Activated naive CD8-positive, alpha-beta T cell treated with anti-CD3 and anti-CD28 coated beads, Interleukin-2, amount 10 ng/mL, durations not matched to agents 7 days and 5 days (primary cell): Measurements from ENCODE around the gene ABHD6. TPM values are rescaled to one million over a fixed set of nuclear protein-coding genes. Genes with fewer than 3 reads are reported as not detected.
"Not testable (repeated sequence)": the region's sequence is repeated elsewhere in the genome, so short reads cannot be mapped to it uniquely, and the experiment has no call there.

Experiments
- ATAC-seq: fragments of 150-1000 bp; cut with Tn5 transposase; one replicate; pipeline ENCODE4 v1.10.0; 2021; ENCODE audit warnings: low read depth, moderate library complexity
- POLR2A ChIA-PET: fragments of 350-600 bp; sonication (Branson Sonifier 250); formaldehyde crosslinking; loops from one replicate; lab custom pipeline; 2021; ENCODE audit warnings: antibody characterized with exemption; lab: Charles Lee
- DNase-seq: peaks from one replicate; pipeline ENCODE4 v3.0.0; 2021
- H3K27ac Mint-ChIP-seq: one replicate; pipeline ENCODE4 v1.8.0; 2022; ENCODE audit warnings: mild to moderate bottlenecking, mixed read lengths
- H3K27me3 Mint-ChIP-seq: one replicate; pipeline ENCODE4 v1.8.0; 2022; ENCODE audit warnings: mild to moderate bottlenecking, moderate library complexity, mixed read lengths
- H3K36me3 Mint-ChIP-seq: one replicate; pipeline ENCODE4 v1.8.0; 2021; ENCODE audit warnings: mild to moderate bottlenecking, mixed read lengths
- H3K4me1 Mint-ChIP-seq: one replicate; pipeline ENCODE4 v1.8.0; 2021; ENCODE audit warnings: mixed read lengths
- H3K4me3 Mint-ChIP-seq: one replicate; pipeline ENCODE4 v1.8.0; 2022; ENCODE audit warnings: mild to moderate bottlenecking, moderate library complexity, mixed read lengths
- H3K9me3 Mint-ChIP-seq: one replicate; pipeline ENCODE4 v1.8.0; 2021; ENCODE audit warnings: mixed read lengths
- total RNA-seq, 2 experiments: library from RNA; stranded (reverse); gene quantifications; one replicate each; pipeline ENCODE4 v1.2.3, GENCODE V29; 2021

ABHD6 gene
- total RNA-seq, 2 experiments from 2014 or later, result 4.4 to 5.3 TPM

DNA sequence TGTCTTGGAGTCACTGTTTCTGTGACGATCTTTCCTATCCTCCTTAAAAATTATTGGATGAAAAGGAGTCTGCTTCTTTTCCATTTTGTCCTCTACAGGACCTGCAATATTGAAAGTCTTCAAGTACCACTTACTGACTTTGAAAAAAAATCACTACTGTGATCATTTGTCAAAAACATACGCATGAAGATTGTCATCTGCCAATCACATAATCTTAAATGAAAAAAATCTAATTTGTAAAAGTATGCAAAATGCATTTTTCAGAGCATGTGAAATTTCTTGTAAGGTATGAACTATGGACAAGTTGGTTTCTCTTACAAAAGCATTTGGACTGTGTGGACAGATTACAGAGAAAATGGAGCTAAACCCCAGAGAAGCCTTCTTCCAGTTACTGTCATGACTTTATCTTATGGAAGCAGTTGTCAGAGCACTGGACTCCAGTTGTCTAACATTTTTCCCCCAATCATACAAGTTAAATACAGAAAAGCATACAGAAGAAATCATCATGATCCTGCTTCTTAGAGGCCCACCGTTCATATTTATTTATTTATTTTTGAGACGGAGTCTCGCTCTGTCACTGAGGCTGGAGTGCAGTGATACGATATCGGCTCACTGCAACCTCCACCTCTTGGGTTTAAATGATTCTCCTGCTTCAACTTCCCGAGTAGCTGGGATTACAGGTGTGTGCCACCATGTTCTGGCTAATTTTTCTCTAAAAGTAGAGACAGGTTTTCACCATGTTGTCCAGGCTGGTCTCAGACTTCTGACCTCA lies 91.7 kb downstream of the ABHD6 start:
- no peaks in the 10 kb centered on the region for H3K27me3 Mint-ChIP-seq
- peaks cover 5% of the 10 kb centered on the region for H3K36me3 Mint-ChIP-seq
- no peak overlapping the region for H3K4me3 Mint-ChIP-seq
- no peaks in the 10 kb centered on the region for H3K9me3 Mint-ChIP-seq
- H3K27ac Mint-ChIP-seq, result no peak overlapping the region
- POLR2A ChIA-PET, result no interaction called here
- DNase-seq (no peak), ATAC-seq (no peak)
- peaks cover 30% of the 10 kb centered on the region for H3K4me1 Mint-ChIP-seq

DNA sequence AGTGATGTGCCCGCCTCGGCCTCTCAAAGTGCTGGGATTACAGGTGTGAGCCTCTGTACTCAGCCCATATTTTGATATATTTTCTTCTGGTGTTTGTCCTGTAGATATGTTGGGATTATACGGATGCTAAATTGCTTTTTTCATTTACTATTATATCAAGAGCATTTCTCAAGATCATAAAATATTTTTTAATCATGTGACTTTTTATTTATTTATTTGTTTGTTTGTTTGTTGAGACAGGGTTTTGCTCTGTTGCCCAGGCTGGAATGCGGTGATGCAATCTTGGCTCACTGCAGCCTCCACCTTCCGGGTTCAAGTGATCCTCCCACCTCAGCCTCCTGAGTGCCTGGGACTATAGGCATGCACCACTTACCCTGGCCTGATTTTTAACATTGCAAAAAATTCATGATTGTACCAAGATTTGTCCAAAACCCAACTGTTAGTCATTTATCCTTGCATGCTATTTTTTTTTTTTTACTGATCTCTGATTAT lies 92.4 kb downstream of the ABHD6 start:
- H3K36me3 Mint-ChIP-seq, result peaks cover 6% of the 10 kb centered on the region
- peaks cover 31% of the 10 kb centered on the region for H3K4me1 Mint-ChIP-seq
- H3K27ac Mint-ChIP-seq, result no peak overlapping the region
- H3K27me3 Mint-ChIP-seq, result no peaks in the 10 kb centered on the region
- DNase-seq, result no peak
- POLR2A ChIA-PET, result no interaction called here
- H3K9me3 Mint-ChIP-seq, result no peaks in the 10 kb centered on the region
- no peak for ATAC-seq
- no peak overlapping the region for H3K4me3 Mint-ChIP-seq

DNA sequence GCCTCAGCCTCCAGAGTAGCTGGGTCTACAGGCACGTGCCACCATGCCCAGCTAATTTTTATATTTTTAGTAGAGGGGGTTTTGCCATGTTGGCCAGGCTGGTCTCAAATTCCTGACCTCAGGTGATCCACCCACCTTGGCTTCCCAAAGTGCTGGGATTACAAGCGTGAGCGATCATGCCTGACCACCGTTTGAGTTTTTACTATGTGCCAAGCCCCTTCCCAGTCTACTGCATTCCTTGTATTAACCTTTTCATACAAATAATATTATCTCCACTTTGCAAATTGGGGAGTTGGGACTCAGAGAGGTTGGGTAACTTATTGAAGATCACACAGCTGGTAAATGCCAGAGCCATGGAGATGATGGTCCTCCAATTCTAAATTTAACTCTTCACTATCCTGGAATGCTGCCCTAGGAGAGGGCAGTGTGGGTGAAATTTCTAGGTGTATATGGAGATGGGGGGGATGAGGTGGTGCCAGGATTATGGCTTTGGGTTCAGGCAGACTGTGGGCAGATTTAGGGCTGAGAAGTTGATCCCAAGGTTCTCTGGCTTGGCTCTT lies 94.1 kb downstream of the ABHD6 start:
- peaks cover 32% of the 10 kb centered on the region for H3K4me1 Mint-ChIP-seq

GRCh38 chr3:58332575-58333188 lies 95.1 kb downstream of the ABHD6 start, which contains the start of gene PXK:
Gene PXK, plus strand, starts transcription at chr3:58332892. Its CDS starts 97 bp downstream, at chr3:58332989.
- H3K4me3 Mint-ChIP-seq, result peak within 1 kb of the TSS; percentile 100
- H3K9me3 Mint-ChIP-seq, result no peaks in the 10 kb centered on the region
- ATAC-seq (peak; percentile 88), DNase-seq (peak; percentile 90)
- peaks cover 8% of the 10 kb centered on the region for H3K36me3 Mint-ChIP-seq
- POLR2A ChIA-PET, result interaction anchor here (0.6 to 5.0 kb wide), 9 partner anchors 8 to 727 kb away, joined by 3 to 38 read pairs (median 5); partner anchors contain the start of genes HTD2 and RPP14
- H3K27me3 Mint-ChIP-seq, result no peaks in the 10 kb centered on the region
- H3K4me1 Mint-ChIP-seq, result peaks cover 32% of the 10 kb centered on the region
- H3K27ac Mint-ChIP-seq, result peak within 1 kb of the TSS; percentile 97

More for the DNA sequence above, 94.1 kb downstream of the ABHD6 start:
- DNase-seq, result no peak
- no peaks in the 10 kb centered on the region for H3K9me3 Mint-ChIP-seq
- peaks cover 8% of the 10 kb centered on the region for H3K36me3 Mint-ChIP-seq
- H3K27ac Mint-ChIP-seq, result peak overlapping the region; percentile 18
- no peaks in the 10 kb centered on the region for H3K27me3 Mint-ChIP-seq
- H3K4me3 Mint-ChIP-seq, result peak overlapping the region; percentile 36
- ATAC-seq, result no peak
- POLR2A ChIA-PET, result no interaction called here

DNA sequence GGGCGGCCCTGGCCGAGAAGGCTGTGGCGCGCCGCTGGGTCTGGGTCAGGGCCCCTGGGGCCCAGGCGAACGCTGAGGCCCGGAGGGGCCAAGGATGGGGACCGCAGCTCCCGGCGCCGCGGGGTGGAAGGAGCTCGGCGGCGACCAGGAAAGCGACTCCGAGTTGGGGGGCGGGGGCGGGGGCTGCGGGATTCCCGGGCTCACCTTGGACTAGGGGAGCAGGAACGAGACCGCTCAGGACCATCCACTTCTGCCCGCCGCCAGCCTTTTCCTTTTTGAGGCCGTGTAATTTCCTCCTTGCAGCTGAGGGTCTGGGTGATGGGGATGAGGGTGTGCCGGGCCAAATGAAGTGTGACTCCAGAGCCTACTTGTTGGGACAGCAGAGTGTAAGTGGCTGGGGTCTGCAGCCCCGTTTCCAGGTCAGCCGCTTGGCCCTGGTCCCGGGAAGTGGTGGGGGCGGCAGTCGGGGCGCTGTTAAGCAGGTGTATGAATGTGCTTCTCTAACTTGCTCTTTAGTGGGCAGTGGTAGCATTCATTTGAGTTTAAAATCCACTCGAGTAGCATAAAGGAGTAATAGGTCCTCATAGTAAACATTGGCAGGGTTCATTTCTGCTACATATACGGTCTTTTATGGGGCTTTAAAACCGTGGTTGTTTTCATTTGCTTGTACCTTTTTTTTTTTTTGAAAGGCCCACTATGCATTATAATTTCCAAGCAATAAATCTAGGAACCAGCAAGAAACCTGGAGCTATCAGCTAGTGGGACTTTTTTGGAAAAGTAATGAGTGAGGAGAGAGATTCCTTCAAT lies 95.8 kb downstream of the ABHD6 start:
- Mint-ChIP-seq H3K27ac (peak overlapping the region; percentile 97), H3K36me3 (peaks cover 8% of the 10 kb centered on the region), H3K9me3 (no peaks in the 10 kb centered on the region), H3K27me3 (no peaks in the 10 kb centered on the region), H3K4me3 (peak overlapping the region; percentile 100), H3K4me1 (peaks cover 32% of the 10 kb centered on the region)
- peak; percentile 58 for DNase-seq
- POLR2A ChIA-PET, result interaction anchor here (0.6 to 5.0 kb wide), 12 partner anchors 8 to 728 kb away, joined by 3 to 38 read pairs (median 4); partner anchors contain the start of genes HTD2 and RPP14
- ATAC-seq, result peak; percentile 53

DNA sequence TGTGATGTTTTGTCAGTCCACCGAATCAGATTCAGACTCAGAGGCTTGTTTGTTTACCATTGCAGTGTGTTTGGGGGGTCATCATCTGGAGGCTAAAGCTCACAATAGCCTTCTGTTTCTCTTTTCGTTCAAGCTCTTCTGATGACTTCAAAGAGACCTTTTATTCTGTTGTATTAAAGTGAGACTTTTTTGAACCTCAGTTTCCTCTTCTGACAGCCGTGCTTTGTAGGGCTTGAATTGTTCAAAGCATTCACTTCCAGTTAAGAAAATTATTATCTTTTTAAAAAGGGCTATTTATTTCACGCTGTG lies 96.4 kb downstream of the ABHD6 start:
- Mint-ChIP-seq H3K27me3 (no peaks in the 10 kb centered on the region), H3K4me3 (peak overlapping the region; percentile 100), H3K9me3 (no peaks in the 10 kb centered on the region), H3K36me3 (peaks cover 10% of the 10 kb centered on the region), H3K4me1 (peaks cover 34% of the 10 kb centered on the region), H3K27ac (peak overlapping the region; percentile 97)
- DNase-seq, result no peak
- no peak for ATAC-seq
- POLR2A ChIA-PET, result interaction anchor here (0.7 to 5.0 kb wide), 8 partner anchors 9 to 301 kb away, joined by 3 to 38 read pairs (median 4); partner anchors contain the start of genes HTD2 and RPP14

GRCh38 chr3:58334506-58334884 lies 96.9 kb downstream of the ABHD6 start:
- H3K9me3 Mint-ChIP-seq, result no peaks in the 10 kb centered on the region
- H3K36me3 Mint-ChIP-seq, result peaks cover 16% of the 10 kb centered on the region
- peak overlapping the region; percentile 100 for H3K4me3 Mint-ChIP-seq
- no peaks in the 10 kb centered on the region for H3K27me3 Mint-ChIP-seq
- POLR2A ChIA-PET, result interaction anchor here (0.7 to 5.0 kb wide), 7 partner anchors 9 to 158 kb away, joined by 3 to 38 read pairs (median 4); partner anchors contain the start of genes HTD2 and RPP14
- peak overlapping the region; percentile 97 for H3K27ac Mint-ChIP-seq
- H3K4me1 Mint-ChIP-seq, result peaks cover 34% of the 10 kb centered on the region
- ATAC-seq (no peak), DNase-seq (no peak)

- Mint-ChIP-seq H3K27me3 (no peaks in the 10 kb centered on the region), H3K4me3 (peak overlapping the region; percentile 100), H3K4me1 (peaks cover 32% of the 10 kb centered on the region), H3K9me3 (no peaks in the 10 kb centered on the region), H3K36me3 (peaks cover 17% of the 10 kb centered on the region), H3K27ac (peak overlapping the region; percentile 93)
- POLR2A ChIA-PET, result interaction anchor here (1.0 to 5.0 kb wide), 3 partner anchors 14 to 51 kb away, joined by 3 to 38 read pairs (median 4); no protein-coding TSS in a partner anchor
- ATAC-seq (no peak), DNase-seq (no peak)
Observed at GRCh38 chr3:58335652-58335947, 98.0 kb downstream of the ABHD6 start.

DNA sequence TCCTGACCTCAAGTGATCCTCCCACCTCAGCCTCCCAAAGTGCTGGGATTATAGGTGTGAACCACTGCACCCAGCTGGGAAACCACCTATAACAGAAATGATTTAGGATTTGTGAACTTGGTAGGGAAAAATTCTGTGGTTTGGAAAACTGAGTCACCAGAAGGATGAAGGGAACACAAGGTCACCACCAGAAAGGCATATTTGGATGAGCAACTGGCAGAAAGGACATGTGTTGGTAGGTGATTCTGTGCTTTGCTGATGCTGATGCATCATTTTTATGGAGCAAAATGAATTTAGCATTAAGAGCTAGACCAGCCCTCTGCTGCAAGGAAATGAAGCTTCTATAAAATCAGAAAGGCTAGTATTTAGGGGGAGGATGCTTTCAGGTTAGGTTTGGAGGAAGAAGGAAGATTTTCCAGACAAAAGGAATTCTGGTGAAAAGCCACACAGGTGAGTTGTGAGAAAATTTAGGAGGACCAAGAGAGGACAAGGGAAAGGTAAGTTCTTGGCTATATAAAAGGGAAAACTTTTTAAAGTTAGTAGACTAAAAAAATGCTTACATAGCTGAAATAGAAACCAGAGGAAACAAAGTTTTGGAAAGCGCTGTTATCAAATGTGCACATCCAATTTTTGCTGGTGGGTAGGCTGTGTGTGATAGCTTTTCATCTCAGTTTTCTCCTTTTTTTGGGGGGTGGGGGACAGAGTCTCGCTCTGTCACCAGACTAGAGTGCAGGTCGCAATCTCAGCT lies 98.7 kb downstream of the ABHD6 start:
- POLR2A ChIA-PET, result interaction anchor here (1.0 to 5.0 kb wide), 4 partner anchors 11 to 51 kb away, joined by 3 to 38 read pairs (median 4); no protein-coding TSS in a partner anchor
- H3K27ac Mint-ChIP-seq, result peak overlapping the region; percentile 70
- peaks cover 21% of the 10 kb centered on the region for H3K36me3 Mint-ChIP-seq
- no peak for ATAC-seq
- H3K9me3 Mint-ChIP-seq, result no peaks in the 10 kb centered on the region
- DNase-seq, result no peak
- peaks cover 32% of the 10 kb centered on the region for H3K4me1 Mint-ChIP-seq
- H3K4me3 Mint-ChIP-seq, result peak overlapping the region; percentile 8
- no peaks in the 10 kb centered on the region for H3K27me3 Mint-ChIP-seq

DNA sequence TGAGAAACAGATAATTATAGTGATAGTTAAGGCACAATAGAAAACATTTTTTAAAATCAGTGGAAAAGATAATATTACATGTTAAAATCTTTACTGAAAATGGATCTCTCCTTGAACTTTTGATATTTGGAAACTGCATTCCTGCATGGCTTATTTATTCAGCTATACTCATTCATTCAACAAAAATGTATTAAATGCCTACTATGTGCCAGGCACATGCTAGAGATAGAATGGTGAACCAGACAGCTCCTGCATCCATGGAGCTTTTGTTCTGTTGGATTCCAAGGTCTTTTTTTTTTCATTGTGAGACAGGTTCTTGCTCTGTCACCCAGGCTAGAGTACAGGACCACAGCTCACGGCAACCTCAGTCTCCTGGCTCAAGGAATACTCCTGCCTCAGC lies 99.6 kb downstream of the ABHD6 start:
- H3K36me3 Mint-ChIP-seq, result peaks cover 23% of the 10 kb centered on the region
- no peaks in the 10 kb centered on the region for H3K27me3 Mint-ChIP-seq
- H3K27ac Mint-ChIP-seq, result no peak overlapping the region
- ATAC-seq (no peak), DNase-seq (no peak)
- H3K4me1 Mint-ChIP-seq, result peaks cover 30% of the 10 kb centered on the region
- no peak overlapping the region for H3K4me3 Mint-ChIP-seq
- POLR2A ChIA-PET, result interaction anchor here (1.1 to 5.0 kb wide), 3 partner anchors 12 to 13 kb away, joined by 3 to 38 read pairs (median 3); no protein-coding TSS in a partner anchor
- H3K9me3 Mint-ChIP-seq, result no peaks in the 10 kb centered on the region

GRCh38 chr3:58339146-58339545 lies 101.6 kb downstream of the ABHD6 start:
- H3K9me3 Mint-ChIP-seq, H3K27me3 Mint-ChIP-seq, H3K27ac Mint-ChIP-seq, ATAC-seq, H3K4me3 Mint-ChIP-seq, DNase-seq, POLR2A ChIA-PET: not testable (repeated sequence)
- peaks cover 25% of the 10 kb centered on the region for H3K4me1 Mint-ChIP-seq
- peaks cover 32% of the 10 kb centered on the region for H3K36me3 Mint-ChIP-seq

- no peak overlapping the region for H3K4me3 Mint-ChIP-seq
- ATAC-seq (no peak), DNase-seq (no peak)
- H3K9me3 Mint-ChIP-seq, result no peaks in the 10 kb centered on the region
- peaks cover 32% of the 10 kb centered on the region for H3K36me3 Mint-ChIP-seq
- no peak overlapping the region for H3K27ac Mint-ChIP-seq
- POLR2A ChIA-PET, result no interaction called here
- H3K27me3 Mint-ChIP-seq, result no peaks in the 10 kb centered on the region
- peaks cover 15% of the 10 kb centered on the region for H3K4me1 Mint-ChIP-seq
Observed at GRCh38 chr3:58340594-58341244, 103.1 kb downstream of the ABHD6 start.
